Neutrophil (primary cell): ENCODE measurements around the gene KLF7.

Experiments
- H3K27ac ChIP-seq: fragments of 200-600 bp; sonication (generic); 2 replicates; pipeline ENCODE4 v1.5.1; 2016; ENCODE audit warnings: mild to moderate bottlenecking, moderate library complexity
- H3K27me3 ChIP-seq: fragments of 200-600 bp; sonication (generic); 2 replicates; pipeline ENCODE4 v1.6.0; 2016; ENCODE audit warnings: mild to moderate bottlenecking
- H3K36me3 ChIP-seq: fragments of 200-600 bp; sonication (generic); 2 replicates; pipeline ENCODE4 v1.5.1; 2017
- H3K4me1 ChIP-seq, 2 experiments: fragments of 200-600 bp in 1 of 2; sonication (generic) in 1 of 2; 1 replicate in 1 of 2; 2 replicates in 1 of 2; pipeline versions ENCODE4 v1.5.1 to v1.6.1; 2013 to 2016; ENCODE audit warnings: low read depth in 1 of 2, low read length in 1 of 2, mild to moderate bottlenecking in 1 of 2, moderate library complexity in 1 of 2; ENCODE audit not compliant: control insufficient read depth in 1 of 2, insufficient read depth in 1 of 2
- H3K4me3 ChIP-seq, 2 experiments: fragments of 200-600 bp in 1 of 2; sonication (generic) in 1 of 2; 1 replicate in 1 of 2; 2 replicates in 1 of 2; pipeline ENCODE4 v1.5.1; 2013 to 2016; ENCODE audit warnings: low read depth in 1 of 2, low read length in 1 of 2, mild to moderate bottlenecking in 1 of 2, moderate library complexity in 1 of 2
- H3K9me3 ChIP-seq: fragments of 200-600 bp; sonication (generic); 2 replicates; pipeline ENCODE4 v1.5.1; 2016
- CTCF ChIP-seq: fragments of 200-600 bp; sonication (generic); IDR thresholded peaks from 2 replicates; pipeline ENCODE4 v1.5.1; 2016; ENCODE audit warnings: antibody characterized with exemption

The KLF7 gene

GRCh38 chr2:207157731-207158130 lies 8.0 kb downstream of the KLF7 start:
- Histone ChIP-seq H3K27me3 (no peaks in the 10 kb centered on the region), H3K36me3 (no peaks in the 10 kb centered on the region), H3K9me3 (no peaks in the 10 kb centered on the region), H3K27ac (peak overlapping the region; percentile 80), H3K4me1 (peaks cover 99 to 100% of the 10 kb centered on the region in 2 experiments), H3K4me3 (peak overlapping the region in 1 of 2 experiments; percentile 40)
- TF ChIP-seq CTCF, result no peak

DNA sequence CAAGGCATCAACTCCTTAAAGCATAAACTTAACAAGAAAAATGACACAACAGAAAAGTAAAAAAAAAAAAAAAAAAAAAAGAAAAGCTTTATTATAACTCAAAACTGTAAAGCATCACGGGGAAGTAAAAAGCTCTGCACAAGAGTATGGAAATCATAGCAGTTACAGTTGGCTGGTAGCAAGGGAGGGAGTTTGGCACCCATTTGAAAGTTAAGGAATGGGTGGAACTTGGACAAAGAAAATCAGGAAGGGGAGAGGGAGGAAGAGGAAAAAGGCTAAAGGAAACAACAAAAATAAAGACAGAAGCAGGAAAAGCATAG lies 8.6 kb downstream of the KLF7 start:
- H3K36me3 ChIP-seq, result no peaks in the 10 kb centered on the region
- no peaks in the 10 kb centered on the region for H3K27me3 ChIP-seq
- TF ChIP-seq CTCF, result no peak
- H3K4me3 ChIP-seq, result peak overlapping the region in 1 of 2 experiments; percentile 40
- no peaks in the 10 kb centered on the region for H3K9me3 ChIP-seq
- H3K4me1 ChIP-seq, result peaks cover 99 to 100% of the 10 kb centered on the region in 2 experiments
- peak overlapping the region; percentile 80 for H3K27ac ChIP-seq

DNA sequence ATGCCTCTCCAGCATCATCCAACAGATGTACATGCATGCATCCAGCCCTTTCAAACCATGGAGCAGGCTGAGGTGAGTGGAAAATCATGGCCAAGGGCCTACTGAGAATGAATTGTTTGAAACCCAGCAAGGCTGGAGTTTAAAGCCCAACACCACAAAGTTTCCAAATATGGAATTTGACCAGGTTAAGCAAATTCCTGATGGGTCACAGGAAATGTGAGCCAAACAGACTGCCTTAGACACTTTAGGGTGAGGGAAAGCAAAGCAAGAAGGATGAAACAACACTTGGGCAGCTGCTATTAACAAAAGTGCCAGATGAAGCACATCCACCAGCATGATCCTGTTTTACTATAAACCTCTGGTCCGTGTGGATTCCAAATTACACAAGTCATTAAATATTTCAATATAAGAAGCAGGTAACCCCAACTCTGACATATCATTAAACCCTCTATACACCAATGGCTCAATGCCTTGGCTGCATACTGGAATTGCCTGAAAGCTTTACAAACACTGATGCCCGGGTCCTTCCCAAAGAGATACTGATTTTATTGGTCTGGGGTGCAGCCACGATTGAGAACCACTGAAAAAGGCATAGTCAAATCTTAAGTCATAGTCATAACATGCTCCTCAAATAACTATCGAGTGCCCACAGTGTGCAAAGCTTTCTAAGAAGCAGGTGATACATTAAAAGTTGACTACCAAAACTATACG lies 9.1 kb downstream of the KLF7 start:
- peak overlapping the region; percentile 28 to 40 for H3K4me3 ChIP-seq
- H3K4me1 ChIP-seq, result peaks cover 99 to 100% of the 10 kb centered on the region in 2 experiments
- no peaks in the 10 kb centered on the region for H3K9me3 ChIP-seq
- TF ChIP-seq CTCF, result no peak
- peak overlapping the region; percentile 80 for H3K27ac ChIP-seq
- H3K27me3 ChIP-seq, result no peaks in the 10 kb centered on the region
- H3K36me3 ChIP-seq, result no peaks in the 10 kb centered on the region

DNA sequence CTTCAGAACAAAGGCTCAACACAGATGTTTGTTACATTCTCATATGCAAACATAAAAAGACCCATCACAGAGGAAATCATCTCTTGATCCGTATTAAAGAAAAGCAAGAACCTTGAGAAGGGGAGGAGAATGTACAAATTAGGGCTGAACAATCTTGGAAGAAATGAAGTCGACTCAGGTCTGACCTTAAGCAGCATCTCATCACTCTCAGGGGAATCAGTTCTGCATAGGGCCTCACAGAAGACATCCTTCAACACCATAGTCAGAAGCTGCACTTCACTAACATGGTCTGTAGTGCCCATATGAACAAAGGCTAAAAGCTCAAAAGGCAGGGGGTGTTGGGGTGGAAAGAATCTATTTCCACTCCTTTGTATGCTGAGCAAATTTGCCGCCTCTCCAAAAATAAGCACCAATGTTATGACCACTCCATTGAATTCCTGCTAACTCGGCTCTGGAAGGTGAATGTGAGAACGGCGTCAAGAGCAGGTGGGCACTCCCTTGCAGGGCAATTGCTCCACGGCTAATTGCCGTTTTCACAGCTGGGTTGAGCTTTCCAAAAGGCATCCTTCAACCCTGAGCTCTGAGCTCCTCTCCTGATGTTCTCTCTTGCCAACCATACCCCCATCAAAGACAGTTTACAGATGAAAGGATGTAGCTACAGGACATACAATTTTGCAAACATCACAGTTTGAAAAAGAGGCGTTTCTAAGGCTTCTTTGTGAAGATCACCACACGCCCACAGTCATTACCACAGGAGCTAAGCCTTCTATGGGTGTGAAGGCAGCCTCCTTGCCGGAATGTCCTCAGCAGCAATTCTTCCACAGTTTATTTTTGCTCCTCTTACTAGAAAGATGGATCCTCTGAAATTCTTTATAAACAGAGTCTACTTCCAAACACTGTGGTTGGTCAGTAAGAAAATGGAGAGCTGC lies 10.0 kb downstream of the KLF7 start:
- Histone ChIP-seq H3K36me3 (no peaks in the 10 kb centered on the region), H3K4me1 (peaks cover 99% of the 10 kb centered on the region in 2 experiments), H3K4me3 (peak overlapping the region; percentile 28 to 40), H3K9me3 (no peaks in the 10 kb centered on the region), H3K27ac (peak overlapping the region; percentile 80), H3K27me3 (no peaks in the 10 kb centered on the region)
- TF ChIP-seq CTCF, result no peak

DNA sequence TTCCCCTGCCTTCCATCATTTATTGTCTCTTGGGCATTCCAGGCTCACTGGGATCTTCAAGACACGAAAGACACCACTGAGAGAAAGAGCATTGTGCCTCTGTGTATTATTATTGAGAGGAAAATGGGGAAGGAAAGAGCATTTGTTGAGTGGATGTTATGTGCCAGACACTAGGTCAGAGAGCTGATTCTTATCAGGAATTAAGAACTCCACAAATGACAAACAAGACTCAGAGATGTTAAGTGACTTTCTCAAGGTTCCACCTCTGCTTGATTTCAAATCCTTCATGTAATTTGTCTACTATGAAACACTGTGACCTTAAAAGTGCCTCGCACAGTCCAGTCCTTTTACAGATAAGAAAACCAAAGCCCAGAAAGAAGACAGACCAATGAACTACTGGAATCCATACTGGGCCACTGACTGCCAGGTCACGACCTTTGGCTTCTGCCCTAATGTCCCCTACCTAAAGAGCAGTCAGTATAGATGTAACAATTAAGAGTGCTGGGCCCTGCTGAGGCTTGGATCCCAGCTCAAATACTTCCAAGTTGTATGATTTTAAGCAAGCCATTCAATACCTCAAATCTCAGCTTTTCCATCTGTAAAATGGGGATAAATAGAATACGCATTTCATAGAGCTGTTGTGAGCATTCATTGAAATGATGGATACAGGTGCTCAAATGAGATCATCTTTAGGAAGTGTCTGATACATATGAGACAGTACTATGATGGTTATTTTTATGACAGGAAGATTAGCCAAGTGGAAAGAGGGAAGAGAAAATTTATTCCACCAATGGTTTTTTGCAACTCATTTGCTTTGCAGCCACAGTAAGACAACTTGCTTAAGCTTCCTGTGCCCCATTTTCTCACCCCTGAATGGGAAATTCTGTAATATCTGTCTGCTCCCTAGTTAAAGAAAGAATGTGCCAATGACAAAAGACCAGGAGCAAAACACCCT lies 10.9 kb downstream of the KLF7 start:
- no peak for TF ChIP-seq CTCF
- Histone ChIP-seq H3K27ac (peak overlapping the region; percentile 80), H3K9me3 (no peaks in the 10 kb centered on the region), H3K4me3 (peak overlapping the region; percentile 28 to 40), H3K36me3 (no peaks in the 10 kb centered on the region), H3K4me1 (peaks cover 99% of the 10 kb centered on the region in 2 experiments), H3K27me3 (no peaks in the 10 kb centered on the region)
